ENCODE results near the gene PEPD. TPM values are rescaled to one million over a fixed set of nuclear protein-coding genes. Genes with fewer than 3 reads are reported as not detected.
"Not testable (repeated sequence)": the region's sequence is repeated elsewhere in the genome, so short reads cannot be mapped to it uniquely, and the experiment has no call there.

The PEPD gene
- total RNA-seq, result 14.0 and 15.0 TPM in 2 replicates

DNA sequence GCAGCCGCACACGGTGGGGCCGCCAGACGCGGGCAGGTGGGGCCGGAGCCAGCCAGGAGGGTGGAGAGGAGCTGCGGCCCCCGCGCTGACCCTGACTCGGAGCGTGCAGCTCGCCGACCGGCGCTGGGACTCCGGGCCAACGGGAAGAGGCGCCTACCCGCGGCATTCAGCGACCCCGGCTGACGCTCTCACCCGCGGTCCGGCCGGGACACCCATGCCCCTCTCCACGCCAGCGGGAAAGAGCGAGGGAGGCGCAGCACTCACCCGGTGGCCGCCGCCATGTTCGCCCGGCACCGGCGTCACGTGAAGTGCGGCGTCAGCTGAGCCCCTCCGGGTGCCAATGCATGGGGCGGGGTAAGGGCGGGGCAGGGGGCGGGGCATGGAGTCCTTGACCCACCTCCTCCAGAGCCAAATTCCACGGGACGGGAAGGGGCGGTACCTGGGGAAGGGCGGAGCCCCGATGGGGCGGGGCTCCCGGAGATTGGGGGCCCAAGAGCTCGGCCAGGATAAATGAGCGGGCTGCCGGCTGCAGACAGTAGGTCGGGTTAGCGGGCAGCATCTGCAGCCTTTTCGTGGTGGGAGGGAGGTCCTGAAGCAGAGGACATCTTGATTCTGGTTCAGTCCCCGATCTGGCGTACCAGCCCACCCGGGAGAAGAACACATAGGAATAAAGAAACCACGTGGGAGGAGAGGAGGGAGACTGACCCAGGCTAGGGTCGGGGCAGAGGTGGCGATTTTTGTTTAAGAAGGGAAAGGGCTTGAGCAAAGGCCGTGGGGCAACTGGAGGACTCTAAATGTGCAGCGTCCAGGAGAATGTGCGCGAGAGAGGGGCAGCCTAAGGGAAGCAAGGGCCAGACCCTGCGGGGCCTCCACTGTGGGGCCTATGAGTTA, at the start of gene PEPD:
PEPD (minus strand) TSS at position 312 of the 891 bp plus-strand sequence; CDS start at position 281, 31 bp downstream.
- peak within 1 kb of the TSS; percentile 16 for H3K27ac Mint-ChIP-seq
- no peaks in the 10 kb centered on the region for H3K36me3 Mint-ChIP-seq (ENCODE audit: low read depth)
- H3K27me3 Mint-ChIP-seq (ENCODE audit: insufficient read depth), result no peaks in the 10 kb centered on the region
- peaks cover 16% of the 10 kb centered on the region for H3K4me1 Mint-ChIP-seq (ENCODE audit: low read depth)
- peak; percentile 66 for DNase-seq (ENCODE audit: low spot score)
- intact Hi-C loops (cut with micrococcal nuclease), result loop anchor here (1.0 to 5.0 kb wide), 3 partner anchors 149 to 651 kb away; partner anchors contain the start of genes CEBPG and LSM14A
- H3K4me3 Mint-ChIP-seq, result peak within 1 kb of the TSS; percentile 88
- no peaks in the 10 kb centered on the region for H3K9me3 Mint-ChIP-seq

DNA sequence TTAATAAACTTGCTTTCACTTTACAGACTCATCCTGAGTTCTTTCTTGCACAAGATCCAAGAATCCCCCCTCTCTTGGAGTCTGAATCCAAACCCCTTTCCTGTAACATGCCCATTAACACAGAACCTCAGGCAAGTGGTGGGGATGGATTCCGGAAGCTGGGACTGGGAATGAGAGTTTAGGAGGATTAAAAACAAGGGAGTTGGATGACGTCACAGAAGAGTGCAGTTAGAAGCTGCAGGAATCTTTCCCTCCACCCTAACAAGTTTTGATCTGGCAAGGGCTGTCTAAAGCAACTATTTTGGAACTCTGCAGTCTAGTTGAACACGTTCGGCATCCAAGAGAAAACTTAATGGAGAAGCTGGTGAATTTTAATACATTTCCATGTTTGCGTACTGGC, 48.2 kb upstream of the PEPD start:
- intact Hi-C loops (cut with micrococcal nuclease), result no loop called here
- no peaks in the 10 kb centered on the region for H3K4me1 Mint-ChIP-seq (ENCODE audit: low read depth)
- no peak for DNase-seq (ENCODE audit: low spot score)
- H3K36me3 Mint-ChIP-seq (ENCODE audit: low read depth), result no peaks in the 10 kb centered on the region
- no peaks in the 10 kb centered on the region for H3K27me3 Mint-ChIP-seq (ENCODE audit: insufficient read depth)
- H3K9me3 Mint-ChIP-seq, result peaks cover 11% of the 10 kb centered on the region
- no peak overlapping the region for H3K4me3 Mint-ChIP-seq
- no peak overlapping the region for H3K27ac Mint-ChIP-seq

DNA sequence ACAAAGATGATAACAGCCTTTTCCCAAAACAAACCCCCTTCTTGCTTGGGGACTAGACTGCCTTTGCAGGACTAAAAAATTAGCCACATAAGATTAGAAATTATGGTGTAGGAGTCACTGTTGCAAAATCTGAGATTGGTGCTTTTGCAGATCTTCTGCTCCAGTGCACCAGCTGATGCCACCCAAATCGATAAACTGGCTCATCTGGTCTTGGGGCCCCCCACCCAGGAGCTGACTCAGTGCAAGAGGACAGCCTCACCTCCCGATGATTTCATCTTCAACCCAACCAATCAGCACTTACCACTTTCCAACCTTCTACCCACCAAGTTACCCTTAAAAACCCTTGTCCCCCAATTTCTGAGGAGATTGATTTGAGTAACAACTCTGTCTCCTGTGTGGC, 47.1 kb upstream of the PEPD start:
- intact Hi-C loops (cut with micrococcal nuclease), result no loop called here
- Mint-ChIP-seq H3K27ac (no peak overlapping the region), H3K4me1 (ENCODE audit: low read depth) (no peaks in the 10 kb centered on the region), H3K4me3 (no peak overlapping the region), H3K27me3 (ENCODE audit: insufficient read depth) (no peaks in the 10 kb centered on the region), H3K9me3 (no peaks in the 10 kb centered on the region), H3K36me3 (ENCODE audit: low read depth) (no peaks in the 10 kb centered on the region)
- no peak for DNase-seq (ENCODE audit: low spot score)

DNA sequence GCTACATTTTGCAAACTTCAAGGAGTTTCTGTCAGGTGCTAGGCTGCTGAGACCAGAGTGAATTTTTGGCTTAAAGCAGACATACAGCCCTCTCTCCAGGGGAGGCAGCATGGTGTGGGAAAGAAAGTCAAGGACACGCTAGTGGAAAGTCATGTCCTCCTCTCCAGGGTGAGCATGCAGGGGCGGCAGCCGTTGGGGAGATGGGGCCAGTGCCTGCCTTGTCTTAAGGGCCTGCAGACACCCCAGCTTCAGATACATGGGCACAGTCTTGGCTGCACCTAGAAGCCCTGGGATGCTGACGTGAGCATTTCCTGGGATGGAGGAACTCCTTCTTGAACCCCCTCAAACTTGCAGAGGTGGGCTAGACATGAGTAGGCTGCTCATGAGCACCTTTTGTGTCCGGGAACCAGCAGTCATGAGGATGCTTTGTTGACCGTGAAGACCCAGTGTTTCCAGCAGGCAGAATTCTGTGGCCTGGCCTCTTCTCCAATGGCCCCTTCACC, 43.3 kb upstream of the PEPD start:
- Mint-ChIP-seq H3K36me3 (ENCODE audit: low read depth) (no peaks in the 10 kb centered on the region), H3K4me3 (no peak overlapping the region), H3K4me1 (ENCODE audit: low read depth) (no peaks in the 10 kb centered on the region), H3K27ac (no peak overlapping the region), H3K27me3 (ENCODE audit: insufficient read depth) (no peaks in the 10 kb centered on the region), H3K9me3 (no peaks in the 10 kb centered on the region)
- no peak for DNase-seq (ENCODE audit: low spot score)
- intact Hi-C loops (cut with micrococcal nuclease), result no loop called here

DNA sequence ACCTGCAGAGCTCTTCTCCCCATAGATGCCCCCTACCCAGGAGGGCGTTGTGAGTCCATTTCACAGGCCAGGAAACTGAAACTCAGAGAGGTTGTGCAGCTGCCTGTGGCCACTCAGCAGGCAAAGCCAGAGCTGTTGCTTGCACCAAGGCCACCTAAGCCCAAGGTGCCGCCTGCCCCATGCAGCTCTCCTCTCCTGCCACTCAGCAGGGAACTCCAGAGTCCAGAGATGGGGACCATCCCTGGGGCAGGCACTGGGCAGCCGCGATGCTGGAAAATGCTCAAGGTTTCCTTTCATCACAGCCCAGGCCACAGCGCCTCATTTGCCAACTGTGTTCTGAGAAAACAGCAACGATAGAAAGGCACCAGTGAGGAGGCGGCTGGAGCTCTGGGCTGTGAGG, 41.0 kb upstream of the PEPD start:
- no peak for DNase-seq (ENCODE audit: low spot score)
- Mint-ChIP-seq H3K36me3 (ENCODE audit: low read depth) (no peaks in the 10 kb centered on the region), H3K27ac (no peak overlapping the region), H3K4me1 (ENCODE audit: low read depth) (no peaks in the 10 kb centered on the region), H3K4me3 (no peak overlapping the region), H3K9me3 (no peaks in the 10 kb centered on the region), H3K27me3 (ENCODE audit: insufficient read depth) (no peaks in the 10 kb centered on the region)
- intact Hi-C loops (cut with micrococcal nuclease), result no loop called here

DNA sequence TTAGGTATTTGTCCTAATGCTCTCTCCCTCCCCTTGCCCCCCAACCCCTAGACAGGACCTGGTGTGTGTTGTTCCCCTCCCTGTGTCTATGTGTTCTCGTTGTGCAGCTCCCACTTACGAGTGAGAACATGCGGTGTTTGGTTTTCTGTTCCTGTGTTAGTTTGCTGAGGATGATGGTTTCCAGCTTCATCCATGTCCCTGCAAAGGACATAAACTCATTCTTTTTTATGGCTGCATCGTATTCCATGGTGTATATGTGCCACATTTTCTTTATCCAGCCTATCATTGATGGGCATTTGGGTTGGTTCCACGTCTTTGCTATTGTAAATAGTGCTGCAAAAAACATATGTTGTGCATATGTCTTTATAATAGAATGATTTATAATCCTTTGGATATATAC, 40.1 kb upstream of the PEPD start:
- H3K27ac Mint-ChIP-seq; intact Hi-C loops (cut with micrococcal nuclease); H3K4me1 Mint-ChIP-seq (ENCODE audit: low read depth); H3K4me3 Mint-ChIP-seq; H3K36me3 Mint-ChIP-seq (ENCODE audit: low read depth); H3K27me3 Mint-ChIP-seq (ENCODE audit: insufficient read depth); H3K9me3 Mint-ChIP-seq; DNase-seq (ENCODE audit: low spot score): not testable (repeated sequence)

DNA sequence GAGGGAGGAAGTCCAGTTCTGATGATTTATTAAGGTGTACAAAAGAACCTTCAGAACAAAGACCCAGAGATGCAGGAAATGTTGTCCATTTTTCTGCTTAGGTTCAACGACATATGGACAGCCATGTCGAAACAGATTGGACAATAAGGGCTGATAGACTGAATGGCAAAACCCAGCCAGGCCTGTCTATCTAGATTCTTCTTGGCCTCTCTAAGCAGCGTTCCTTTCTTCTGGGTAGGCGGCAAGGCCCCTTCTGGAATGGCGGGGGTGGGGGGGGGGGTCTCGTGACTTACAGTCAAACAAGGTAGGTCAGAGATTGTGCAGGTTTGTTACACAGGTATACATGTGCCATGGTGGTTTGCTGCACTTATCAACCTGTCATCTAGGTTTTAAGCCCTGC, 39.7 kb upstream of the PEPD start:
- no peaks in the 10 kb centered on the region for H3K36me3 Mint-ChIP-seq (ENCODE audit: low read depth)
- H3K27me3 Mint-ChIP-seq (ENCODE audit: insufficient read depth), result no peaks in the 10 kb centered on the region
- no peak for DNase-seq (ENCODE audit: low spot score)
- H3K9me3 Mint-ChIP-seq, result no peaks in the 10 kb centered on the region
- no peak overlapping the region for H3K4me3 Mint-ChIP-seq
- H3K27ac Mint-ChIP-seq, result no peak overlapping the region
- intact Hi-C loops (cut with micrococcal nuclease), result no loop called here
- H3K4me1 Mint-ChIP-seq (ENCODE audit: low read depth), result no peaks in the 10 kb centered on the region

DNA sequence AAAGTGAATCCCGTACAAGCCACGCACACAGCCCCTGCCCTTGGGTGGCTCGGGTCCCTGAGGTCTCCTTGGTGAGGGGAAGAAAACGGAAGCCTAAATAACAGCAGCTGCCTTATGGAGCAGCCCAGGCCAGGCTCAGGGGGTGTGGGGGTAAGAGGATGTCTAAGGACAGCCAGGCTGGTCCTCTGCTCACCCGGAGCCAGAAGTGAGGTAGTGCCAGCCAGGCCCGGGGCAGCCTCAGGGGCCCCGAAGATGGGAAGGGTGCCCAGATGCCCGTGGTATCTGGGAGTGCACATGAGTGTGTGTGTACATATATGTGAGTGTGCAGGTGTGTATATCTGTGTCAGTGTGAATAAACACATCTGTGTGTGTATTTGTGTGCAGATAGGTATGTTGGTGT, 38.4 kb upstream of the PEPD start:
- no peak for DNase-seq (ENCODE audit: low spot score)
- no peaks in the 10 kb centered on the region for H3K9me3 Mint-ChIP-seq
- H3K27me3 Mint-ChIP-seq (ENCODE audit: insufficient read depth), result no peaks in the 10 kb centered on the region
- H3K4me3 Mint-ChIP-seq, result no peak overlapping the region
- no peaks in the 10 kb centered on the region for H3K36me3 Mint-ChIP-seq (ENCODE audit: low read depth)
- intact Hi-C loops (cut with micrococcal nuclease), result no loop called here
- H3K27ac Mint-ChIP-seq, result no peak overlapping the region
- H3K4me1 Mint-ChIP-seq (ENCODE audit: low read depth), result no peaks in the 10 kb centered on the region

DNA sequence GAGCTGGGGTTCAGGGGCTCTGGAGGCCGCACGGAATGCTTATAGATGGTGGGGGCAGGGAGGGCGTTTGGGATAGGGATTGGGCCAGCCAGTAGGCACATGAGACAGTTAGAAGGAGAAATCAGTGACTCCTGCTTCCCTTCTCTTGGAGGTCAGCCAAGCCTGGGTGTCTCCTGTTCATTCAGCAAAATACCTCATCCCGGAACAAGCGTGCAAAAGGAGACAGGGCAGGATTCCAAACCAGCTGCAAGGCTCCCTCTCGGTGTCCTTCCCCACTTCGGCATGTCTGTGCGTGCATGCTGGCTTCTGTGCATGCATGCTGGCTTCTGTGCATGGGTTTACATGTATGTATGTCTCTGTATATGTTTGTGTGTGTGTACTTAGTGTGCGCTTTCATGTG, 37.3 kb upstream of the PEPD start:
- no peak for DNase-seq (ENCODE audit: low spot score)
- Mint-ChIP-seq H3K36me3 (ENCODE audit: low read depth) (no peaks in the 10 kb centered on the region), H3K4me1 (ENCODE audit: low read depth) (no peaks in the 10 kb centered on the region), H3K9me3 (no peaks in the 10 kb centered on the region), H3K27ac (no peak overlapping the region), H3K4me3 (no peak overlapping the region), H3K27me3 (ENCODE audit: insufficient read depth) (no peaks in the 10 kb centered on the region)
- intact Hi-C loops (cut with micrococcal nuclease), result no loop called here

DNA sequence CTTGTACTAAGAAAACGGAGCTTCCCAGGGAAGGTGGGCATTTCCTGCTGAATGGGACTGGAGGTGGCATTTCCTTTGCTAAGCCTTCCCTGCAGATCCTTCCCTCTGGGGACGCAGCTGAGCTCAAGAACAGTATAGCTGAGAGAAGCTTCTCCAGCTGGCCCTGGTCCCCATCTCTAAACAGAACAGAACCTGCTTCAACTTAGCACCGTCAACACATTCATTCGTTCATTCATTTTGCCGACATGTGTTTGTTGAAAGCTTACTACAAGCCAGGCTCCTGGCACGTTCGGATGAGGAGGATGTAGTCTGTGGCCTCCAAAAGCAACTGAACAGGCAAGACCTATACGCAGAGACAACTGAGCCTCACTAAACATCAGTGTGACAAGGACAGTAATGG, 36.6 kb upstream of the PEPD start:
- intact Hi-C loops (cut with micrococcal nuclease), result no loop called here
- no peaks in the 10 kb centered on the region for H3K27me3 Mint-ChIP-seq (ENCODE audit: insufficient read depth)
- H3K9me3 Mint-ChIP-seq, result no peaks in the 10 kb centered on the region
- no peak for DNase-seq (ENCODE audit: low spot score)
- no peaks in the 10 kb centered on the region for H3K36me3 Mint-ChIP-seq (ENCODE audit: low read depth)
- H3K4me1 Mint-ChIP-seq (ENCODE audit: low read depth), result no peaks in the 10 kb centered on the region
- no peak overlapping the region for H3K27ac Mint-ChIP-seq
- H3K4me3 Mint-ChIP-seq, result no peak overlapping the region

DNA sequence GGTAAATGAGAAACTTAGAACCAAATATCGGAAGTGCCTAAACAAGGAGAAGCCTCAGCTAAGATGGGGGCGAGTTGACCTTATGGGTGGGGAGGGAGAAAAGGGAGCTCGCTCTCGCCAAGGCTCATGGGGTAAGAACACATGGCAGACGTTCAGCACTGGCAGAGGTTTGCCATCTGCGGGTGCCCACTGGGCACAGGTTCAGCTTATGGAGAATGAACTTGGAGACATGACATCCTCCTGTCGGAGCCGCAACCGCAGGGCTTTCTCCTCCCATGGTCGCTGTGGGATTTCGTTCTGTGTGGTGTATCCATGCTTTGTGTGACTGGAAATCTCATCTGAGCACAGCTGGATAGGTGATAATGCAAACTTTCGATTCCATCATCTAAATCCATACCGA, 36.1 kb upstream of the PEPD start:
- no peak for DNase-seq (ENCODE audit: low spot score)
- no peak overlapping the region for H3K27ac Mint-ChIP-seq
- H3K4me3 Mint-ChIP-seq, result no peak overlapping the region
- H3K4me1 Mint-ChIP-seq (ENCODE audit: low read depth), result no peaks in the 10 kb centered on the region
- H3K36me3 Mint-ChIP-seq (ENCODE audit: low read depth), result no peaks in the 10 kb centered on the region
- H3K27me3 Mint-ChIP-seq (ENCODE audit: insufficient read depth), result no peaks in the 10 kb centered on the region
- H3K9me3 Mint-ChIP-seq, result no peaks in the 10 kb centered on the region
- intact Hi-C loops (cut with micrococcal nuclease), result no loop called here

DNA sequence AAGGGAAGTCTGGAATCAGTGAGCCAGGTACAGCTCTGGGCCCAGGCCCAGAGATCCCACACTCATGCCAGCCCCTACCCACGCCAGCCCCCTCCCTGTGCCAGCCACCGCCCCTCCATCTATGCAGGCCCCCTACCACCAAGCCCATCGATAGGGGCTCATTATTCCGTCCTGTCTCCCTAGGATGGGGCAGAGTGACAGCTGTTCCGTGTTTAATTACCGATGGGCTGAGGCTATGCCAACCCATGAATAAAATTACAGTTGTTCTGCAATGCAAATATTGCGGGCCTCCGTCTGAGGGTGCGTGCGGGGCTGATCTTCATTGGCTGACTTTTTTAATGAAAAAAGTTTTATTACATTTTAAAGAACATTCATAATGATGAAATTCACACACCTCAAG, 35.6 kb upstream of the PEPD start:
- Mint-ChIP-seq H3K27ac (no peak overlapping the region), H3K9me3 (no peaks in the 10 kb centered on the region)

DNA sequence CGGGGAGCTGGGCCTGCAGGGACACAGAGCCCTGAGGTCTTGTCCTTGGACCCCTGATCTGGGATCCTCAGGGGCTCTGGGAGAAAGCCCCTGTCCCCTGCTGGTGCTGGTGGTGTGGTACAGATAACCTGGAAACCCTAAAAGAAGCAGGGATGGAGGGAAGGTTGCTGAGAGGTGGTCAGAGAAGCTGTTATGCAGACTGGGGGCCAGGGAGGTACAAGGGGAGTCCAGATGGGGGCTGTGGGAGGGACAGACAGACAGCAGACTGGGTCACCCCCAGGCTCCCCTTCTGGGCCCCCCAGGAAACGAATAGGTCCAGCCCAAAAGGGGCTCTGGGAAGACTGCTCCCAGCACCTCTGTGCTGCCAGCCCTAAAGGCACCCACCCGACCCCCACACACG, 34.7 kb upstream of the PEPD start:
- Mint-ChIP-seq H3K4me1 (ENCODE audit: low read depth) (no peaks in the 10 kb centered on the region), H3K9me3 (no peaks in the 10 kb centered on the region), H3K27ac (no peak overlapping the region), H3K36me3 (ENCODE audit: low read depth) (no peaks in the 10 kb centered on the region), H3K27me3 (ENCODE audit: insufficient read depth) (no peaks in the 10 kb centered on the region), H3K4me3 (no peak overlapping the region)
- DNase-seq (ENCODE audit: low spot score), result no peak
- intact Hi-C loops (cut with micrococcal nuclease), result no loop called here

More for the DNA sequence above, 35.6 kb upstream of the PEPD start:
- Mint-ChIP-seq H3K27me3 (ENCODE audit: insufficient read depth) (no peaks in the 10 kb centered on the region), H3K36me3 (ENCODE audit: low read depth) (no peaks in the 10 kb centered on the region), H3K4me3 (no peak overlapping the region), H3K4me1 (ENCODE audit: low read depth) (no peaks in the 10 kb centered on the region)
- intact Hi-C loops (cut with micrococcal nuclease), result no loop called here
- DNase-seq (ENCODE audit: low spot score), result no peak
